ENCODE results near the gene PSORS1C2. TPM values are rescaled to one million over a fixed set of nuclear protein-coding genes. Genes with fewer than 3 reads are reported as not detected.

The PSORS1C2 gene
- total and polyA plus RNA-seq, 2 experiments from 2014 or later, result not detected

DNA sequence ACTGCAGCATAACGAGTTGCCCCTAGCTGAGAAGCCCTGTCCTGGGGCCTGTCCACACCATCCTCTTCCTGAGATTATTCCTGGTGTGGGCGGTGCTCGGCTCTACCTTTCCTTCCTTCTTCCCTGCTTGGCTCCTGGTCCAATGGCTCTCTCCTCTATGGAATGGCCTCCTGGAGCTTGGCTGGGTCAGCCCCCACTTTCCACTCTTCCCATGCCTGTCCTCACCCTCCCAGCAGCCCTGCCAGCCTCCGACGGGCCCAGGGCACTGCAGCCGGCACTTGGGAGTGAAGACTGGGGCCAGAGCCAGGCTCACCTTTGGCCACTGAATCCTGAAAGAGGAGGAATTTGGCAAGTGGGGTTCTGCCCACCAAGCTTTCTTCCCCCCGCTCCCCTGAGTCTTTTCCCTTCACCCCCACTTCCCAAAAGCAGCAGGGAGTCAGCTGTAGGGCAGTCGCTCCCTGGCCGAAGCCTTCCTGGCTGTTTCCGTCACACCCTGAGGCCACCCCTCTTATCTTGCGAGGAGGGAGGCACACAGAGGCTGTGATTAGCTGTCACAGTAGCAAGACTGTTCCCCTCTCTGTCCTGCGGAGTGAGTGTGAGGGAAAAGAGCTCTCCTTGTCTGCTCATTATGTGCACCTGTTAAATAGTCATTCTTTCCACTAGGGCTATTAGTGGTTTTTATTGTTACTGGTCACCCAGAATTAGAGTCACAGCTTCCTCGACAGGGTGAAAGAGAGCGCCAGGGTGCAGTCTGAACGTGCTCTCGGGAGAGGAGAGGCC lies 12.3 kb downstream of the PSORS1C2 start:
- peak; percentile 42 for DNase-seq (ENCODE audit: low spot score)
- WGBS (ENCODE audit: low lambda C conversion rate, missing lambda C conversion rate), result 67% methylated on average over 15 of the region's 16 CpGs
- TF ChIP-seq EZH2 (IDR thresholded peaks at IDR 0.05; ENCODE audit: borderline replicate concordance), result no peak
- TF ChIP-seq EZH2phosphoT487 (IDR thresholded peaks at IDR 0.05; ENCODE audit: low read depth, severe bottlenecking, unreplicated experiment), result no peak
- TF ChIP-seq, protein P1, sequence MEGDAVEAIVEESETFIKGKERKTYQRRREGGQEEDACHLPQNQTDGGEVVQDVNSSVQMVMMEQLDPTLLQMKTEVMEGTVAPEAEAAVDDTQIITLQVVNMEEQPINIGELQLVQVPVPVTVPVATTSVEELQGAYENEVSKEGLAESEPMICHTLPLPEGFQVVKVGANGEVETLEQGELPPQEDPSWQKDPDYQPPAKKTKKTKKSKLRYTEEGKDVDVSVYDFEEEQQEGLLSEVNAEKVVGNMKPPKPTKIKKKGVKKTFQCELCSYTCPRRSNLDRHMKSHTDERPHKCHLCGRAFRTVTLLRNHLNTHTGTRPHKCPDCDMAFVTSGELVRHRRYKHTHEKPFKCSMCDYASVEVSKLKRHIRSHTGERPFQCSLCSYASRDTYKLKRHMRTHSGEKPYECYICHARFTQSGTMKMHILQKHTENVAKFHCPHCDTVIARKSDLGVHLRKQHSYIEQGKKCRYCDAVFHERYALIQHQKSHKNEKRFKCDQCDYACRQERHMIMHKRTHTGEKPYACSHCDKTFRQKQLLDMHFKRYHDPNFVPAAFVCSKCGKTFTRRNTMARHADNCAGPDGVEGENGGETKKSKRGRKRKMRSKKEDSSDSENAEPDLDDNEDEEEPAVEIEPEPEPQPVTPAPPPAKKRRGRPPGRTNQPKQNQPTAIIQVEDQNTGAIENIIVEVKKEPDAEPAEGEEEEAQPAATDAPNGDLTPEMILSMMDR (IDR thresholded peaks at IDR 0.05; ENCODE audit: poor library complexity), result no peak

DNA sequence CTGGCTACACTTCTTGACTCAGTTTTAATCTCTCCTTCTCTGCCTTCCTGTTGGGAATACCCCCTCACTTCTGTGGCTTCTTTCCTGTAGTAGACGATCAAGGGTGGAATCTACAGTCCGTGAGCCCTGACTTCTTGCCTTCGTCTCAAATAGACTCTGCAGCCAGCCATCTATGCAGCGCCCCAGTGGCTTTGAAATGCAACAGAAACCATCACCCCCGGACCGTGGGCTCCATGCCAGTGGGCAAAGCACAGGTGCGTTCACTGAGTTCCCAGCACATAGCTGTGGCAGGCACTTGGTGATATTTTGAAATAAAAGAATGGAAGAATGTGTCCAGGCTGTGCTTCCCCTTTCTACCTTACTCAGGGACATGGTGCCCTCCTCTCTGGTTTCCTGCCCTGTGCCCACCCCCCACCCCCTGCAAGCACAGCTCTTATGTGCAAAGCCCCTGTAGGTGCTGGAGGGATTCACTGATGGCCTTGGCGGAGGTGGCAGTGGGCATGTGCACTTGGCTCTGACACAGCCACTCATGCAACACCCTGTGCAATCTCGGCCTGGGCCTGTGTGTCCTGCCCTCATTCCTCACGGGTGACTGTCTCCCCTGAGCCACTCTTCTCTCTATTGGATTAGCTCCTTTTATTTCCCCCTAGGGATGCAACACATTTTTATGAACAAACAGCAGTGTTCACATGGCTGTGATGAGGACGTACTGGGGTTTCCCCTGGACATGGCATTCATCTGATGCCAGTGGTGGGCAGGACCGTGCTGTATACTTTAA lies 13.1 kb downstream of the PSORS1C2 start:
- no peak for DNase-seq (ENCODE audit: low spot score)
- Histone ChIP-seq H3K4me2 (no peak overlapping the region), H3K79me2 (no peaks in the 10 kb centered on the region), H3K9me2 (replicated peaks; ENCODE audit: insufficient read depth) (no peaks in the 10 kb centered on the region), H3K27ac (no peak overlapping the region), H3K4me3 (no peak overlapping the region), H4K20me1 (ENCODE audit: insufficient read depth, poor library complexity, severe bottlenecking) (no peaks in the 10 kb centered on the region), H2AFZ (no peak overlapping the region), H3K9me3 (ENCODE audit: low read depth) (no peaks in the 10 kb centered on the region), H3K27me3 (no peaks in the 10 kb centered on the region), H3K4me1 (ENCODE audit: insufficient read depth) (peaks cover 9% of the 10 kb centered on the region), H3K36me3 (replicated peaks; ENCODE audit: insufficient read depth, low read depth) (no peaks in the 10 kb centered on the region)
- TF ChIP-seq EZH2phosphoT487 (IDR thresholded peaks at IDR 0.05; ENCODE audit: low read depth, severe bottlenecking, unreplicated experiment), result no peak
- TF ChIP-seq EZH2 (IDR thresholded peaks at IDR 0.05; ENCODE audit: borderline replicate concordance), result no peak
- TF ChIP-seq, protein P1 (IDR thresholded peaks at IDR 0.05; ENCODE audit: poor library complexity), result no peak
- WGBS (ENCODE audit: low lambda C conversion rate, missing lambda C conversion rate), result 82% methylated on average over 12 of the region's 12 CpGs

More for the DNA sequence above, 12.3 kb downstream of the PSORS1C2 start:
- no peak overlapping the region for H3K4me2 ChIP-seq
- H3K36me3 ChIP-seq (replicated peaks; ENCODE audit: insufficient read depth, low read depth), result no peaks in the 10 kb centered on the region
- no peaks in the 10 kb centered on the region for H3K79me2 ChIP-seq
- H3K9me3 ChIP-seq (ENCODE audit: low read depth), result no peaks in the 10 kb centered on the region
- H3K27me3 ChIP-seq, result no peaks in the 10 kb centered on the region
- no peaks in the 10 kb centered on the region for H3K9me2 ChIP-seq (replicated peaks; ENCODE audit: insufficient read depth)
- peak overlapping the region; percentile 61 for H3K27ac ChIP-seq
- H2AFZ ChIP-seq, result no peak overlapping the region
- no peak overlapping the region for H3K4me3 ChIP-seq
- no peaks in the 10 kb centered on the region for H4K20me1 ChIP-seq (ENCODE audit: insufficient read depth, poor library complexity, severe bottlenecking)
- peaks cover 9% of the 10 kb centered on the region for H3K4me1 ChIP-seq (ENCODE audit: insufficient read depth)

DNA sequence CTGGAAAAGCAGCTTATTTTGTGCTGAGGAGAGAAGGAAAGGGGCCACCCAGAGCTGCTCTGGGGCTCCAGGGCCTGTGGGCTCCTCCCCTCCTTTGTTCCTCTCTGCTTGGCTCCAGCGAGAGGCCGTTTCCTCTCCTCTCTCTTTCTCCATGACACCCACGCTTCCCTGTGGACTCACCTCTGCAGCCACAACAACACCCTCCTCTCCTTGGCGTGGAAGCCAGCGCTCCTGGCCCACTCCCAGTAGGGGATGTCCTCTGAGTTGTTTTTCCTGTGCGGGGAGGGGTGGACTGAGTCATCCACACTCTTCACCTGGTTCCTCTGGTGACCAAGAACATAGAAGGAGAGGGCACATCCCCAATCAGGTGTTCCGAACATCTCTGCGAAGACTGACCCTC lies 13.7 kb downstream of the PSORS1C2 start:
- no peak overlapping the region for H3K4me3 ChIP-seq
- no peak for DNase-seq (ENCODE audit: low spot score)
- 77% methylated on average over 8 of the region's 8 CpGs for WGBS (ENCODE audit: low lambda C conversion rate, missing lambda C conversion rate)
- no peaks in the 10 kb centered on the region for H4K20me1 ChIP-seq (ENCODE audit: insufficient read depth, poor library complexity, severe bottlenecking)
- no peaks in the 10 kb centered on the region for H3K27me3 ChIP-seq
- H3K4me1 ChIP-seq (ENCODE audit: insufficient read depth), result peaks cover 9% of the 10 kb centered on the region
- H3K36me3 ChIP-seq (replicated peaks; ENCODE audit: insufficient read depth, low read depth), result no peaks in the 10 kb centered on the region
- H3K9me3 ChIP-seq (ENCODE audit: low read depth), result no peaks in the 10 kb centered on the region
- H3K79me2 ChIP-seq, result no peaks in the 10 kb centered on the region
- TF ChIP-seq, protein P1 (IDR thresholded peaks at IDR 0.05; ENCODE audit: poor library complexity), result no peak
- TF ChIP-seq EZH2 (IDR thresholded peaks at IDR 0.05; ENCODE audit: borderline replicate concordance) (no peak), EZH2phosphoT487 (IDR thresholded peaks at IDR 0.05; ENCODE audit: low read depth, severe bottlenecking, unreplicated experiment) (no peak)
- H3K9me2 ChIP-seq (replicated peaks; ENCODE audit: insufficient read depth), result no peaks in the 10 kb centered on the region
- no peak overlapping the region for H3K27ac ChIP-seq
- H3K4me2 ChIP-seq, result no peak overlapping the region
- no peak overlapping the region for H2AFZ ChIP-seq

Data from hepatocyte (in vitro differentiated cells).